GM23248 (cell line): ENCODE data around the gene RNPEP.

Experiments
- EZH2 ChIP-seq: fragments of 200-600 bp; sonication (generic); IDR thresholded peaks from 2 replicates; pipeline ENCODE4 v1.6.1; 2018; ENCODE audit warnings: antibody characterized with exemption, mild to moderate bottlenecking; ENCODE audit not compliant: insufficient read depth, poor library complexity, severe bottlenecking
- EZH2phosphoT487 ChIP-seq: fragments of 200-600 bp; sonication (generic); IDR thresholded peaks from 2 replicates; pipeline ENCODE4 v1.6.1; 2018; ENCODE audit warnings: antibody characterized with exemption, moderate library complexity, mild to moderate bottlenecking, low read depth; ENCODE audit not compliant: insufficient read depth

DNA sequence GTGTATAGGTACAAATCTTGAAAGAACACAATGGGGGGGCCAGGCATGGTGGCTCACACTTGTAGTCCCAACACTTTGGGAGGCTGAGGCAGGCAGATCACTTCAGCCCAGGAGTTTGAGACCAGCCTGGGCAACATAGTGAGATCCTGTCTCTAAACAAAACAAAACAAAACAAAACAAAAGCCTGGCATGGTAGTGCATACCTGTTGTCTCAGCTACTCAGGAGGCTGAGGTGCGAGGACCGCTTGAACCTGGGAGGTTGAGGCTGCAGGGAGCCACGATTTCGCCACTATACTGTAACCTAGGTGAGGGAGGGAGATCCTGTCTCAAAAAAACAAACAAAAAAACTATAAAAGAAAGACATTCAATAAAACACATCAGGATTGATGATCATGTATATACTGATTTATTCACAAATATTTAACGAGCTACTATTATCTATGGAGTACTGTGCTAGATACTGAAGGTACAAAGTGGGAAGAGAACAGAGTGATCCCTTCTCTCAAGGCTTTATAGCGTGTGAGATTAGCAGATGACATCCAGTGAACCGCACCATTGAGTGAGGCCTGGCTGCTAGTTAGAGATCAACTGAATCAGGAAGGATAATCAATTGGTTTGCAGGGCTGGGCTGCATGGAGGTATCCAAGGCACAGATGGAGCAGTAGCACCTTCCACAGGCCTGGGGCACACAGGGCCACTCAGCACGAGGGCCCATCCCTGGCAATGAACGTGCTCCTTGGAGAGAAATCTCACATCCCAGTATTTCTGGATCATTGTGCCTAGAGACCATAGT is 54.3 kb downstream of the RNPEP start:
- TF ChIP-seq EZH2 (no peak), EZH2phosphoT487 (no peak)
